A549 (cell line): ENCODE measurements around the gene DENND10.
A peak's percentile ranks its signal among the peaks of the same experiment; 100 is the strongest.

Experiments
- CEBPB ChIP-seq, 2 experiments: fragments of >200 bp in 1 of 2; sonication (Bioruptor Twin) in 1 of 2; formaldehyde crosslinking in 1 of 2; IDR thresholded peaks; 2 replicates each; pipeline ENCODE4 v1.6.1; 2012 to 2016
- MAZ ChIP-seq: fragments of 150-350 bp; IDR thresholded peaks from 2 replicates; pipeline ENCODE4 v1.6.1; 2014; ENCODE audit warnings: antibody characterized with exemption, low read depth, low read length, borderline replicate concordance
- POLR2A ChIP-seq: IDR thresholded peaks from 2 replicates; pipeline ENCODE4 v1.6.1; 2012; ENCODE audit warnings: mild to moderate bottlenecking, low read length
- RAD21 ChIP-seq, 2 experiments: fragments of >200 bp in 1 of 2; sonication (Bioruptor Twin) in 1 of 2; formaldehyde crosslinking in 1 of 2; IDR thresholded peaks in 1 of 2; conservative IDR thresholded peaks in 1 of 2; 2 replicates in 1 of 2; 3 replicates in 1 of 2; pipeline ENCODE4 v1.6.1; 2012 to 2018; ENCODE audit warnings: inconsistent platforms in 1 of 2
- TF ChIP-seq, protein P1 (sequence below): IDR thresholded peaks from 2 replicates; pipeline ENCODE4 v1.6.1; 2012
- TF ChIP-seq, protein P2 (sequence below): fragments of >200 bp; sonication (Bioruptor Twin); formaldehyde crosslinking; IDR thresholded peaks from 3 replicates; pipeline ENCODE4 v1.5.1; 2016
- TF ChIP-seq, protein P3 (sequence below): fragments of 150-350 bp; IDR thresholded peaks from 2 replicates; pipeline ENCODE4 v1.6.1; 2014; ENCODE audit warnings: low read depth, mild to moderate bottlenecking, low read length
- TF ChIP-seq, protein P4 (sequence below): fragments of 200-600 bp; sonication (generic); IDR thresholded peaks from 2 replicates; pipeline ENCODE4 v1.6.1; 2016; ENCODE audit warnings: antibody characterized with exemption, mild to moderate bottlenecking, moderate library complexity
- TF ChIP-seq, protein P5 (sequence below): fragments of 450-650 bp; IDR thresholded peaks from 2 replicates; pipeline ENCODE4 v1.6.1; 2014; ENCODE audit warnings: antibody characterized with exemption

GRCh38 chr10:119103903-119104653 is at the start of gene DENND10:
- TF ChIP-seq, protein P1, sequence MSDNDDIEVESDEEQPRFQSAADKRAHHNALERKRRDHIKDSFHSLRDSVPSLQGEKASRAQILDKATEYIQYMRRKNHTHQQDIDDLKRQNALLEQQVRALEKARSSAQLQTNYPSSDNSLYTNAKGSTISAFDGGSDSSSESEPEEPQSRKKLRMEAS = no peak
- TF ChIP-seq, protein P2, sequence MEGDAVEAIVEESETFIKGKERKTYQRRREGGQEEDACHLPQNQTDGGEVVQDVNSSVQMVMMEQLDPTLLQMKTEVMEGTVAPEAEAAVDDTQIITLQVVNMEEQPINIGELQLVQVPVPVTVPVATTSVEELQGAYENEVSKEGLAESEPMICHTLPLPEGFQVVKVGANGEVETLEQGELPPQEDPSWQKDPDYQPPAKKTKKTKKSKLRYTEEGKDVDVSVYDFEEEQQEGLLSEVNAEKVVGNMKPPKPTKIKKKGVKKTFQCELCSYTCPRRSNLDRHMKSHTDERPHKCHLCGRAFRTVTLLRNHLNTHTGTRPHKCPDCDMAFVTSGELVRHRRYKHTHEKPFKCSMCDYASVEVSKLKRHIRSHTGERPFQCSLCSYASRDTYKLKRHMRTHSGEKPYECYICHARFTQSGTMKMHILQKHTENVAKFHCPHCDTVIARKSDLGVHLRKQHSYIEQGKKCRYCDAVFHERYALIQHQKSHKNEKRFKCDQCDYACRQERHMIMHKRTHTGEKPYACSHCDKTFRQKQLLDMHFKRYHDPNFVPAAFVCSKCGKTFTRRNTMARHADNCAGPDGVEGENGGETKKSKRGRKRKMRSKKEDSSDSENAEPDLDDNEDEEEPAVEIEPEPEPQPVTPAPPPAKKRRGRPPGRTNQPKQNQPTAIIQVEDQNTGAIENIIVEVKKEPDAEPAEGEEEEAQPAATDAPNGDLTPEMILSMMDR = no peak
- TF ChIP-seq, protein P3, sequence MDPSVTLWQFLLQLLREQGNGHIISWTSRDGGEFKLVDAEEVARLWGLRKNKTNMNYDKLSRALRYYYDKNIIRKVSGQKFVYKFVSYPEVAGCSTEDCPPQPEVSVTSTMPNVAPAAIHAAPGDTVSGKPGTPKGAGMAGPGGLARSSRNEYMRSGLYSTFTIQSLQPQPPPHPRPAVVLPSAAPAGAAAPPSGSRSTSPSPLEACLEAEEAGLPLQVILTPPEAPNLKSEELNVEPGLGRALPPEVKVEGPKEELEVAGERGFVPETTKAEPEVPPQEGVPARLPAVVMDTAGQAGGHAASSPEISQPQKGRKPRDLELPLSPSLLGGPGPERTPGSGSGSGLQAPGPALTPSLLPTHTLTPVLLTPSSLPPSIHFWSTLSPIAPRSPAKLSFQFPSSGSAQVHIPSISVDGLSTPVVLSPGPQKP = no peak
- TF ChIP-seq CEBPB (IDR thresholded peaks at IDR 0.05) = no peak
- TF ChIP-seq, protein P4, sequence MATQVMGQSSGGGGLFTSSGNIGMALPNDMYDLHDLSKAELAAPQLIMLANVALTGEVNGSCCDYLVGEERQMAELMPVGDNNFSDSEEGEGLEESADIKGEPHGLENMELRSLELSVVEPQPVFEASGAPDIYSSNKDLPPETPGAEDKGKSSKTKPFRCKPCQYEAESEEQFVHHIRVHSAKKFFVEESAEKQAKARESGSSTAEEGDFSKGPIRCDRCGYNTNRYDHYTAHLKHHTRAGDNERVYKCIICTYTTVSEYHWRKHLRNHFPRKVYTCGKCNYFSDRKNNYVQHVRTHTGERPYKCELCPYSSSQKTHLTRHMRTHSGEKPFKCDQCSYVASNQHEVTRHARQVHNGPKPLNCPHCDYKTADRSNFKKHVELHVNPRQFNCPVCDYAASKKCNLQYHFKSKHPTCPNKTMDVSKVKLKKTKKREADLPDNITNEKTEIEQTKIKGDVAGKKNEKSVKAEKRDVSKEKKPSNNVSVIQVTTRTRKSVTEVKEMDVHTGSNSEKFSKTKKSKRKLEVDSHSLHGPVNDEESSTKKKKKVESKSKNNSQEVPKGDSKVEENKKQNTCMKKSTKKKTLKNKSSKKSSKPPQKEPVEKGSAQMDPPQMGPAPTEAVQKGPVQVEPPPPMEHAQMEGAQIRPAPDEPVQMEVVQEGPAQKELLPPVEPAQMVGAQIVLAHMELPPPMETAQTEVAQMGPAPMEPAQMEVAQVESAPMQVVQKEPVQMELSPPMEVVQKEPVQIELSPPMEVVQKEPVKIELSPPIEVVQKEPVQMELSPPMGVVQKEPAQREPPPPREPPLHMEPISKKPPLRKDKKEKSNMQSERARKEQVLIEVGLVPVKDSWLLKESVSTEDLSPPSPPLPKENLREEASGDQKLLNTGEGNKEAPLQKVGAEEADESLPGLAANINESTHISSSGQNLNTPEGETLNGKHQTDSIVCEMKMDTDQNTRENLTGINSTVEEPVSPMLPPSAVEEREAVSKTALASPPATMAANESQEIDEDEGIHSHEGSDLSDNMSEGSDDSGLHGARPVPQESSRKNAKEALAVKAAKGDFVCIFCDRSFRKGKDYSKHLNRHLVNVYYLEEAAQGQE = no peak
- 0 out of 5 replicates have a peak, but pooled peaks of 1 of the 2 experiments have one; percentile 15 for TF ChIP-seq RAD21 (conservative IDR thresholded peaks at IDR 0.05 in 1 of 2, IDR thresholded peaks at IDR 0.05 in 1 of 2)
- peak; percentile 98 for TF ChIP-seq POLR2A
- TF ChIP-seq, protein P5, sequence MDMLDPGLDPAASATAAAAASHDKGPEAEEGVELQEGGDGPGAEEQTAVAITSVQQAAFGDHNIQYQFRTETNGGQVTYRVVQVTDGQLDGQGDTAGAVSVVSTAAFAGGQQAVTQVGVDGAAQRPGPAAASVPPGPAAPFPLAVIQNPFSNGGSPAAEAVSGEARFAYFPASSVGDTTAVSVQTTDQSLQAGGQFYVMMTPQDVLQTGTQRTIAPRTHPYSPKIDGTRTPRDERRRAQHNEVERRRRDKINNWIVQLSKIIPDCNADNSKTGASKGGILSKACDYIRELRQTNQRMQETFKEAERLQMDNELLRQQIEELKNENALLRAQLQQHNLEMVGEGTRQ = no peak
- TF ChIP-seq MAZ = no peak
